Esophagus squamous epithelium (tissue), 4 donors: ENCODE measurements around the gene PWWP2A.

Experiments used
- POLR2A ChIP-seq, 4 donors: fragments of 450-650 bp; IDR thresholded peaks; one replicate each; pipeline ENCODE4 v1.6.1; 2017; ENCODE audit warnings: antibody characterized with exemption in 4 of 4, mild to moderate bottlenecking in 4 of 4, moderate library complexity in 3 of 4
- TF ChIP-seq, protein P1 (sequence below), 6 experiments: fragments of 450-650 bp in 4 of 6; fragments of 200-600 bp in 2 of 6; sonication (generic) in 2 of 6; IDR thresholded peaks; one replicate each; pipeline ENCODE4 v1.5.1; 2016 to 2019; ENCODE audit warnings: antibody characterized with exemption in 6 of 6, mild to moderate bottlenecking in 4 of 6, moderate library complexity in 4 of 6

DNA sequence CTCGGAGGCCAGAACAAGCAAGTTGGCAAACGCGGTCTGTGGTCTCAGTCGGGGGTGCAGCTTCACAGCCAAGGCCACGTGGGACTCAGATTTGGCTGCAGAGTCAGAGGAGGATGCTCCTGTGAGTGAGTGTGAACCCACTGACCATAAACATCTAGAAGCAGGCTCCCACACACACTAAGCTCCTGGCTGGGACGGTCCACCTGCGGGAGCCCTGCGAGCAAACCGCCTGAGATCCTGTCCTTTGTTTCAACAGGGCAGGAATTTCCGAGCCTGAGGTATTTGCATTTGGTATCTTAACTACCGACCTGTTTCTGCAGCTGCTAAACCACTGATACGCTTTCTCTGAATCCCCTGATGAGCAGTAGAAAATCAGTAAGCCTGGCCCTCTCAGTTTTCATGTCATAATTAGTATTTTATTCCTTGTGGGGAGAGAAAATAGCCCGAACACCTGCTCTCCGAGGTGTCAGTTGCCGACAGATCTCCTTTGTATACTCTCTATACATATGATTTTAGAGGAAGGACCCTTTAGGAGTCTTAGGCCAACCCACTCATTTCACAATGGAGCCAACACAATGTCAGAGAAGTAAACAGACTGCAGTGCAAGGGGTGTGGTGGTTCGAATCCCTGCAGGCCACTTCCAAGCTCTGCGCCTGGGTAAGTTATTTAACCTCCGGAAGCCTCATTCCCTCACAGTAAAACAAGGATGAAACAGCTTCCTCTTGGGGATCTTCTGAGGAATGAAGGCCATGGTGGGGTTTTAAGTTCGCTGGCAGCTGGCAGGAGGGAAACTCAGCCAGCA is 40.9 kb upstream of the PWWP2A start:
- TF ChIP-seq, protein P1, sequence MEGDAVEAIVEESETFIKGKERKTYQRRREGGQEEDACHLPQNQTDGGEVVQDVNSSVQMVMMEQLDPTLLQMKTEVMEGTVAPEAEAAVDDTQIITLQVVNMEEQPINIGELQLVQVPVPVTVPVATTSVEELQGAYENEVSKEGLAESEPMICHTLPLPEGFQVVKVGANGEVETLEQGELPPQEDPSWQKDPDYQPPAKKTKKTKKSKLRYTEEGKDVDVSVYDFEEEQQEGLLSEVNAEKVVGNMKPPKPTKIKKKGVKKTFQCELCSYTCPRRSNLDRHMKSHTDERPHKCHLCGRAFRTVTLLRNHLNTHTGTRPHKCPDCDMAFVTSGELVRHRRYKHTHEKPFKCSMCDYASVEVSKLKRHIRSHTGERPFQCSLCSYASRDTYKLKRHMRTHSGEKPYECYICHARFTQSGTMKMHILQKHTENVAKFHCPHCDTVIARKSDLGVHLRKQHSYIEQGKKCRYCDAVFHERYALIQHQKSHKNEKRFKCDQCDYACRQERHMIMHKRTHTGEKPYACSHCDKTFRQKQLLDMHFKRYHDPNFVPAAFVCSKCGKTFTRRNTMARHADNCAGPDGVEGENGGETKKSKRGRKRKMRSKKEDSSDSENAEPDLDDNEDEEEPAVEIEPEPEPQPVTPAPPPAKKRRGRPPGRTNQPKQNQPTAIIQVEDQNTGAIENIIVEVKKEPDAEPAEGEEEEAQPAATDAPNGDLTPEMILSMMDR (IDR thresholded peaks at IDR 0.05), result no peak
- TF ChIP-seq POLR2A (IDR thresholded peaks at IDR 0.05), result no peak
